Vagina (tissue), 2 donors: ENCODE data around the gene B4GALNT1.

Experiments used
- POLR2A ChIP-seq, 2 donors: fragments of 450-650 bp; IDR thresholded peaks; one replicate each; pipeline ENCODE4 v1.6.1; 2017; ENCODE audit warnings: antibody characterized with exemption in 2 of 2, mild to moderate bottlenecking in 2 of 2, moderate library complexity in 2 of 2
- POLR2AphosphoS5 ChIP-seq, 2 donors: sonication (generic); formaldehyde crosslinking; IDR thresholded peaks; one replicate each; pipeline ENCODE4 v1.9.0; 2017; ENCODE audit warnings: antibody characterized with exemption in 2 of 2, mild to moderate bottlenecking in 2 of 2, low read depth in 1 of 2; ENCODE audit not compliant: insufficient read depth in 1 of 2
- TF ChIP-seq, protein P1 (sequence below), 3 experiments: fragments of 450-650 bp in 2 of 3; fragments of 200-600 bp in 1 of 3; sonication (generic) in 1 of 3; IDR thresholded peaks; one replicate each; pipeline ENCODE4 v1.5.1; 2017 to 2019; ENCODE audit warnings: antibody characterized with exemption in 3 of 3, mild to moderate bottlenecking in 2 of 3, moderate library complexity in 2 of 3

DNA sequence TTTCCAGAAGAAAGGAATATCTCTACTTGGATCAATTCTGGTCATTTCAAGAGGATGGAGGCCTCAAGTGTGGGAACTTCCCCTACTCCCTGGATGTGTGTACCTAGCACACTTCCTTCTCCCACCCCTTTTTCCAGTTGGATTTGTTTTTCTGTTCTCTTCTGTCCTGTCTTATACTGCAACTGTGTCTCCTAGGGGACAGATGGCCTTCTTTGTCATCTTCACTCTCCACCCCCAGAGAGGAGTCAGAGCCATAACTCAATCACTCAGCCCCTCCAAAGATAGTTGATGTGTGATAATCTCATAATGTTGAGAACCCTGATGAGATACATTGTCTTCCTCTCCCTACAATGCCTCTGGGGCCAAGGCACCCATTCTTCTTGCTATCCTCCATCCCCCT is 30.5 kb downstream of the B4GALNT1 start:
- TF ChIP-seq, protein P1, sequence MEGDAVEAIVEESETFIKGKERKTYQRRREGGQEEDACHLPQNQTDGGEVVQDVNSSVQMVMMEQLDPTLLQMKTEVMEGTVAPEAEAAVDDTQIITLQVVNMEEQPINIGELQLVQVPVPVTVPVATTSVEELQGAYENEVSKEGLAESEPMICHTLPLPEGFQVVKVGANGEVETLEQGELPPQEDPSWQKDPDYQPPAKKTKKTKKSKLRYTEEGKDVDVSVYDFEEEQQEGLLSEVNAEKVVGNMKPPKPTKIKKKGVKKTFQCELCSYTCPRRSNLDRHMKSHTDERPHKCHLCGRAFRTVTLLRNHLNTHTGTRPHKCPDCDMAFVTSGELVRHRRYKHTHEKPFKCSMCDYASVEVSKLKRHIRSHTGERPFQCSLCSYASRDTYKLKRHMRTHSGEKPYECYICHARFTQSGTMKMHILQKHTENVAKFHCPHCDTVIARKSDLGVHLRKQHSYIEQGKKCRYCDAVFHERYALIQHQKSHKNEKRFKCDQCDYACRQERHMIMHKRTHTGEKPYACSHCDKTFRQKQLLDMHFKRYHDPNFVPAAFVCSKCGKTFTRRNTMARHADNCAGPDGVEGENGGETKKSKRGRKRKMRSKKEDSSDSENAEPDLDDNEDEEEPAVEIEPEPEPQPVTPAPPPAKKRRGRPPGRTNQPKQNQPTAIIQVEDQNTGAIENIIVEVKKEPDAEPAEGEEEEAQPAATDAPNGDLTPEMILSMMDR (IDR thresholded peaks at IDR 0.05) = no peak
- TF ChIP-seq POLR2A (IDR thresholded peaks at IDR 0.05) = no peak
- no peak for TF ChIP-seq POLR2AphosphoS5 (IDR thresholded peaks at IDR 0.05; ENCODE audit: insufficient read depth in 1 of 2, low read depth in 1 of 2)
